ENCODE data around the gene DPP7.

Gene DPP7

DNA sequence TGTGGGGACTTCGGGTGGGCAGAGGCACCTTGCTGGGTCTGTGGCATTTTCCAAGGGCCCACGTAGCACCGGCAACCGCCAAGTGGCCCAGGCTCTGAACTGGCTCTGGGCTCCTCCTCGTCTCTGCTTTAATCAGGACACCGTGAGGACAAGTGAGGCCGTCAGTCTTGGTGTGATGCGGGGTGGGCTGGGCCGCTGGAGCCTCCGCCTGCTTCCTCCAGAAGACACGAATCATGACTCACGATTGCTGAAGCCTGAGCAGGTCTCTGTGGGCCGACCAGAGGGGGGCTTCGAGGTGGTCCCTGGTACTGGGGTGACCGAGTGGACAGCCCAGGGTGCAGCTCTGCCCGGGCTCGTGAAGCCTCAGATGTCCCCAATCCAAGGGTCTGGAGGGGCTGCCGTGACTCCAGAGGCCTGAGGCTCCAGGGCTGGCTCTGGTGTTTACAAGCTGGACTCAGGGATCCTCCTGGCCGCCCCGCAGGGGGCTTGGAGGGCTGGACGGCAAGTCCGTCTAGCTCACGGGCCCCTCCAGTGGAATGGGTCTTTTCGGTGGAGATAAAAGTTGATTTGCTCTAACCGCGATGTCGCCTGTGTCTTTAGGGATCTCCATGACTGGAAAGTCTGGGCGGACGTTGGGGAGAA lies 5.8 kb downstream of the DPP7 start:
- no peaks in the 10 kb centered on the region for H3K4me1 ChIP-seq (ENCODE audit: control insufficient read depth, insufficient read depth, low read length, poor library complexity, severe bottlenecking)
- no peak overlapping the region for H3K27ac ChIP-seq (ENCODE audit: low read depth, low read length, severe bottlenecking)
- 89 to 94% methylated on average over 29 of the region's 29 CpGs for WGBS, 2 experiments (ENCODE audit: insufficient coverage in 2 of 2)
- peaks cover 54% of the 10 kb centered on the region for H3K36me3 ChIP-seq (ENCODE audit: control insufficient read depth, insufficient read depth, low read length)
- H3K4me3 ChIP-seq (ENCODE audit: extremely low read depth, insufficient read depth, low read length, poor library complexity, severe bottlenecking), result no peak overlapping the region
- H3K9me3 ChIP-seq (ENCODE audit: control insufficient read depth, low read length), result no peaks in the 10 kb centered on the region

DNA sequence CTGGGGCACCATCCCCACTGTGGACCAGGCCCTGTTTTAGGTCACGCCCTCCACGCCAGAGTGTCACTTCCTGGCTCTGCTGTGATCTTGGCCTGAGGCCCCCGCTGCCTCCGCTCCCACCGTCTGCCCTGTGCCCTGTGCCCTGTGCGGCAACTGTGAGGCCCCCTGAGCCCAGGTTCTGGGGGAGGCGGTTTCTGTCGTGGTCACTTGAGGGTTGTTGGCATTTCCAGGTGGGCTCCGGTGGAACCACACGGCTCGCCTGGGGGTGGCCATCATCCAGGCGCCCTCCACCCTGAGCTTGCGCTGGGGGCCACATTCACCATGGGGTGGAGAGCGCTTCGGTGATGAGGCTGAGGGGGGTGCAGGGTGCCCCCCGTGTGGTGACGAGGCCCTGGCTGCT lies 6.6 kb downstream of the DPP7 start:
- no peak overlapping the region for H3K27ac ChIP-seq (ENCODE audit: low read depth, low read length, severe bottlenecking)
- peaks cover 2% of the 10 kb centered on the region for H3K9me3 ChIP-seq (ENCODE audit: control insufficient read depth, low read length)
- peaks cover 62% of the 10 kb centered on the region for H3K36me3 ChIP-seq (ENCODE audit: control insufficient read depth, insufficient read depth, low read length)
- no peak overlapping the region for H3K4me3 ChIP-seq (ENCODE audit: extremely low read depth, insufficient read depth, low read length, poor library complexity, severe bottlenecking)
- no peaks in the 10 kb centered on the region for H3K4me1 ChIP-seq (ENCODE audit: control insufficient read depth, insufficient read depth, low read length, poor library complexity, severe bottlenecking)
- WGBS, 2 experiments (ENCODE audit: insufficient coverage in 2 of 2), result 92 to 96% methylated on average over 12 to 15 of the region's 17 CpGs

DNA sequence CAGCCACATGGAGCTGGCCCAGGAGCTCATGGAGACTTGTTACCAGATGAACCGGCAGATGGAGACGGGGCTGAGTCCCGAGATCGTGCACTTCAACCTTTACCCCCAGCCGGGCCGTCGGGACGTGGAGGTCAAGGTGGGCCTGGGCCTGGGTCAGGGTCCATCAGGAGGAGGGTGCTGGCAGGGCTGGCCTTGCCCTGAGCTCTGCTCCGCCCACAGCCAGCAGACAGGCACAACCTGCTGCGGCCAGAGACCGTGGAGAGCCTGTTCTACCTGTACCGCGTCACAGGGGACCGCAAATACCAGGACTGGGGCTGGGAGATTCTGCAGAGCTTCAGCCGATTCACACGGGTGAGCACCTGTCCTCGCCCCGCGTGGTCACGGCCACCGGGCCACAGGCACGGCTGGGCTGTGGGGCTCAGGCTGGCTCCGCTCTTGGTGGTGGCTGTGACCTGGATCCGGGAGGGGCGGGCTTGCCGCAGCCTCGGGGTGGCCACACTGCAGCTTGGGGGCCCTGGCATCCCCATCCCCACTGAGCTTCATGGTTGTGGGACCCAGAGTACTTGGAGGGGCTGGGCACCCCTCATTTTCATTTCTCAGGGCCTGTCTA lies 7.1 kb downstream of the DPP7 start:
- 95 to 96% methylated on average over 23 to 24 of the region's 27 CpGs for WGBS, 2 experiments (ENCODE audit: insufficient coverage in 2 of 2)

DNA sequence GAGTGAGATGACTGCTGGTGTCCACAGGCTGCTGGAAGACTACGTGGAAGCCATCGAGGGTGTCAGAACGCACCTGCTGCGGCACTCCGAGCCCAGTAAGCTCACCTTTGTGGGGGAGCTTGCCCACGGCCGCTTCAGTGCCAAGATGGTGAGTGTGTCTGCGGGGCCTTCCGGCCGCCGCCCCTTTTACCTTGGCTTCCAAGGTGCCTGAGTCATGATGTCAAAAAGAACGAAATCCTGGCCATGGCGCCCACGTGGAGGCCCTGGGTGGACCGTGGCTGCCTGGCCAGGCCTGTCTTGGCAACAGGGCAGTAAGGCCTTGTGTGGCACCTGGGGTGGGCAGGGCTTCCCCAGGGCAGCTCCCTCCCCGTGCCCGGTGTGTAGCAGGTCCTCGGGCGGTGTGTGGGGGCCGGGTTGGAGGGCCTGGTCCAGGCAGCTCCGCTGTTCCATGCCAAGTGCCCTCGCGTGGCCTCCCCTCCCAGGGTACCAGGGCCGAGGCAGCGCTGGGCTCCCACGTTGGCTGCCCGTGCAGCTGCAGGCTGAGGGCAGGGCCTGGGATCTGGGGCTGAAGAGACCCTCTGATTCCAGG lies 7.8 kb downstream of the DPP7 start:
- Histone ChIP-seq H3K9me3 (ENCODE audit: control insufficient read depth, low read length) (peaks cover 11% of the 10 kb centered on the region), H3K27ac (ENCODE audit: low read depth, low read length, severe bottlenecking) (no peak overlapping the region), H3K4me3 (ENCODE audit: extremely low read depth, insufficient read depth, low read length, poor library complexity, severe bottlenecking) (no peak overlapping the region), H3K36me3 (ENCODE audit: control insufficient read depth, insufficient read depth, low read length) (peaks cover 74% of the 10 kb centered on the region), H3K4me1 (ENCODE audit: control insufficient read depth, insufficient read depth, low read length, poor library complexity, severe bottlenecking) (no peaks in the 10 kb centered on the region)
- 94 to 95% methylated on average over 27 of the region's 27 CpGs for WGBS, 2 experiments (ENCODE audit: insufficient coverage in 2 of 2)

More for the DNA sequence above, 7.1 kb downstream of the DPP7 start:
- Histone ChIP-seq H3K9me3 (ENCODE audit: control insufficient read depth, low read length) (peaks cover 7% of the 10 kb centered on the region), H3K27ac (ENCODE audit: low read depth, low read length, severe bottlenecking) (no peak overlapping the region), H3K4me1 (ENCODE audit: control insufficient read depth, insufficient read depth, low read length, poor library complexity, severe bottlenecking) (no peaks in the 10 kb centered on the region), H3K36me3 (ENCODE audit: control insufficient read depth, insufficient read depth, low read length) (peaks cover 68% of the 10 kb centered on the region), H3K4me3 (ENCODE audit: extremely low read depth, insufficient read depth, low read length, poor library complexity, severe bottlenecking) (no peak overlapping the region)

DNA sequence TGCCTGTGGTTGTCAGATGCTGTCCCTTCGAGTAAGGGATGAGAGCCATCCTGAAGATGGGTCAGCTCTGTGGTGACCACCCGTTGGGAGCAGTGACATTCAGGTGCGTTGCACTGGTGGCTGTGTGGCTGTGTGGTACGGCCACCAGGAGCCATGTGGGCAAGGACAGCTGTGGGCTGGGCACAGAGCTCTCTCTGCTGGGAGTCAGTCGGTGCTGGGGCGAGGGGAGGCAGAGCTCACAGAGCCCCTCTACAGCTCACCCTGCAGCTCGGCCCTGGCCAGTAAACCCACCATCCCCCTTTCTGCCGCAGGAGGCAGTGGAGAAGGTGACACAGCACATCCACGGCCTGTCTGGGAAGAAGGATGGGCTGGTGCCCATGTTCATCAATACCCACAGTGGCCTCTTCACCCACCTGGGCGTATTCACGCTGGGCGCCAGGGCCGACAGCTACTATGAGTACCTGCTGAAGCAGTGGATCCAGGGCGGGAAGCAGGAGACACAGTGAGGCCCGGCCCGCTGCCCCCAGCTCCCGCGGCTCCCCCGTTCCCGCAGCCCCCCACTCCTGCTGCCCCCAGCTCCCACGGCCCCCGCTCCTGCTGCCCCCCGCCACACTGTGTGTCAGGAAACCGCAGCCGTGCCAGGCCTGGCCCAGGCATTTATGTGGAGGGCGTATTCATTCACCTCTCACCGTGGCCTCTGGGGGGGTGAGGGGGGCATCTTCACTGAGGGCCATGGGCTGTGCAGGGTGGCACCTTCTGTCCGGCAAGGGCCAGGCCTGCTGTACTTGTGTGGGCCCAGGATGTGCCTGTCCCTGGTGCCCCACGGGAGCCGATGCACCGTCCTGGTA lies 8.5 kb downstream of the DPP7 start:
- 95 to 97% methylated on average over 18 to 21 of the region's 31 CpGs for WGBS, 2 experiments (ENCODE audit: insufficient coverage in 2 of 2)
- no peak overlapping the region for H3K4me3 ChIP-seq (ENCODE audit: extremely low read depth, insufficient read depth, low read length, poor library complexity, severe bottlenecking)
- H3K27ac ChIP-seq (ENCODE audit: low read depth, low read length, severe bottlenecking), result no peak overlapping the region
- H3K4me1 ChIP-seq (ENCODE audit: control insufficient read depth, insufficient read depth, low read length, poor library complexity, severe bottlenecking), result no peaks in the 10 kb centered on the region
- H3K9me3 ChIP-seq (ENCODE audit: control insufficient read depth, low read length), result peaks cover 15% of the 10 kb centered on the region
- peaks cover 81% of the 10 kb centered on the region for H3K36me3 ChIP-seq (ENCODE audit: control insufficient read depth, insufficient read depth, low read length)

DNA sequence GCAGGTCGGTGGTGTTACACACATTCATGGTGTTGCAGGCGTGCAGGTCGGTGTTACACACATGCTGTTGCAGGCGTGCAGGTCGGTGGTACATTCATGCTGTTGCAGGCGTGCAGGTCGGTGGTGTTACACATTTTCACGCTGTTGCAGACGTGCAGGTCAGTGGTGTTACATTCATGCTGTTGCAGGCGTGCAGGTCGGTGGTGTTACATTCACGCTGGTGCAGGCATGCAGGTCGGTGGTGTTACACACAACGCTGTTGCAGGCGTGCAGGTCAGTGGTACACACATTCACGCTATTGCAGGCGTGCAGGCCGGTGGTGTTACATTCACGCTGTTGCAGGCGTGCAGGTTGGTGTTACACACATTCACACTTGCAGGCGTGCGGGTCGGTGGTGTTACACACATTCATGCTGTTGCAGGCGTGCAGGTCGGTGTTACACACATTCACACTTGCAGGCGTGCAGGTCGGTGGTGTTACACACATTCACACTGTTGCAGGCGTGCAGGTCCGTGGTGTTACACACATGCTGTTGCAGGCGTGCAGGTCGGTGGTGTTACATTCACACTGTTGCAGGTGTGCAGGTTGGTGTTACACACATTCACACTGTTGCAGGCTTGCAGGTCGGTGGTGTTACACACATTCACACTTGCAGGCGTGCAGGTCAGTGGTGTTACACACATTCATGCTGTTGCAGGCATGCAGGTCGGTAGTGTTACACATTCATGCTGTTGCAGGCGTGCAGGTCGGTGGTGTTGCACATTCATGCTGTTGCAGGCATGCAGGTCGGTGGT lies 11.1 kb downstream of the DPP7 start:
- Histone ChIP-seq H3K27ac (ENCODE audit: low read depth, low read length, severe bottlenecking) (no peak overlapping the region), H3K9me3 (ENCODE audit: control insufficient read depth, low read length) (peaks cover 15% of the 10 kb centered on the region), H3K36me3 (ENCODE audit: control insufficient read depth, insufficient read depth, low read length) (peaks cover 84% of the 10 kb centered on the region), H3K4me1 (ENCODE audit: control insufficient read depth, insufficient read depth, low read length, poor library complexity, severe bottlenecking) (no peaks in the 10 kb centered on the region), H3K4me3 (ENCODE audit: extremely low read depth, insufficient read depth, low read length, poor library complexity, severe bottlenecking) (no peak overlapping the region)
- 92 to 94% methylated on average over 37 of the region's 37 CpGs for WGBS, 2 experiments (ENCODE audit: insufficient coverage in 2 of 2)

DNA sequence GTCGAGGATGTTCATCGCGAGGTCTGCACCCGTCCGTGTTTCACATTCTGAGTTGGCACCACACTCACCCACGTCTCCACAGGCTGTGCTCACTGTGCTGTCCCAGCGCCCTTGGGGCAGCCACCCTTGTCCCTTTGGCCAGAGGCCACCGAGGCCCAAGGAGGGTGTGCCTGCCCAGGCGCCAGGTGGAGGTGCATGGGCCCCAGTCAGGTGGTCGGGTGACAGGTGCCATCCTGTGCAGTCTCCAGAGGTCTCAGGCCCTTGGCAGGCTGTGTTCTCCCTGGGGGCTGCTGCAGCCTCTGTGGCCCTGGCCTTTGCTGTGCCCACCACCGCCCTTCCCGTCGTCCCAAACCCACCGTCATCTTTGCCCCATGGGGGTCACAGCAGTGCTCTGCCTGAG lies 15.3 kb downstream of the DPP7 start:
- Histone ChIP-seq H3K4me3 (ENCODE audit: extremely low read depth, insufficient read depth, low read length, poor library complexity, severe bottlenecking) (no peak overlapping the region), H3K36me3 (ENCODE audit: control insufficient read depth, insufficient read depth, low read length) (peaks cover 71% of the 10 kb centered on the region), H3K9me3 (ENCODE audit: control insufficient read depth, low read length) (peaks cover 15% of the 10 kb centered on the region), H3K4me1 (ENCODE audit: control insufficient read depth, insufficient read depth, low read length, poor library complexity, severe bottlenecking) (no peaks in the 10 kb centered on the region), H3K27ac (ENCODE audit: low read depth, low read length, severe bottlenecking) (no peak overlapping the region)
- 95 to 98% methylated on average over 14 of the region's 14 CpGs for WGBS, 2 experiments (ENCODE audit: insufficient coverage in 2 of 2)

DNA sequence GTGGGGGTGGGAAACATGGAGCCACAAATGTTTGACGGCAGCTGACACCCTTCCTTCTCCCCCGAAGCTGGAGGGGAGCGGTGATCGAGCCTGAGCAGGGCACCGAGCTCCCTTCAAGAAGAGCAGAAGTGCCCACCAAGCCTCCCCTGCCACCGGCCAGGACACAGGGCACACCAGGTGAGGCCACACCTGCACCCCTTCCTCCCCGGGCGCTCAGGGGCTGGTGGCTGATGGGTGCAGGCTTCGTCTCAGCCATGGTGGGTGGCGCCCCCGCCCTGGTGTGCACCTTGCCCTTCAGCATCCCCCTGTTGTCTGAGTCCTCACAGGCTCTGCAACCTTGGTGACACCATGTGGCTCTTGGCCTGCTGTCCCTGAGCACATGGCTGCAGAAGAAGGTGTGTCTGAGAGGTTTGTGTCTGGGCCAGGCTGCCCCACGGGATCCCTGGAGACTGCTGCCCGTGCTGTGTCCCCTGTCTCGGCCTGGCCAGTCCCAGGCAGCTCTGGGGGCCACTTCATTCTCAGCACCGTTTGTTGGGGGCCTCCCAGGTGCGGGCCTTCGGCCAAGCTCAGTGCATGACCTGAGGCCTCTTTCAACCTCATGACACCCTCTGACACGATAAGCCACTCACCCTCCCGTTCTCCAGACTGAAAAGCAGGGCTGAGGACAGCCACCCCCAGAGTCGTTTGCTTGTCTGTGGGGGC lies 16.6 kb downstream of the DPP7 start:
- no peaks in the 10 kb centered on the region for H3K4me1 ChIP-seq (ENCODE audit: control insufficient read depth, insufficient read depth, low read length, poor library complexity, severe bottlenecking)
- peaks cover 12% of the 10 kb centered on the region for H3K9me3 ChIP-seq (ENCODE audit: control insufficient read depth, low read length)
- H3K36me3 ChIP-seq (ENCODE audit: control insufficient read depth, insufficient read depth, low read length), result peaks cover 62% of the 10 kb centered on the region
- H3K4me3 ChIP-seq (ENCODE audit: extremely low read depth, insufficient read depth, low read length, poor library complexity, severe bottlenecking), result no peak overlapping the region
- no peak overlapping the region for H3K27ac ChIP-seq (ENCODE audit: low read depth, low read length, severe bottlenecking)
- 92 to 94% methylated on average over 15 to 20 of the region's 20 CpGs for WGBS, 2 experiments (ENCODE audit: insufficient coverage in 2 of 2)

DNA sequence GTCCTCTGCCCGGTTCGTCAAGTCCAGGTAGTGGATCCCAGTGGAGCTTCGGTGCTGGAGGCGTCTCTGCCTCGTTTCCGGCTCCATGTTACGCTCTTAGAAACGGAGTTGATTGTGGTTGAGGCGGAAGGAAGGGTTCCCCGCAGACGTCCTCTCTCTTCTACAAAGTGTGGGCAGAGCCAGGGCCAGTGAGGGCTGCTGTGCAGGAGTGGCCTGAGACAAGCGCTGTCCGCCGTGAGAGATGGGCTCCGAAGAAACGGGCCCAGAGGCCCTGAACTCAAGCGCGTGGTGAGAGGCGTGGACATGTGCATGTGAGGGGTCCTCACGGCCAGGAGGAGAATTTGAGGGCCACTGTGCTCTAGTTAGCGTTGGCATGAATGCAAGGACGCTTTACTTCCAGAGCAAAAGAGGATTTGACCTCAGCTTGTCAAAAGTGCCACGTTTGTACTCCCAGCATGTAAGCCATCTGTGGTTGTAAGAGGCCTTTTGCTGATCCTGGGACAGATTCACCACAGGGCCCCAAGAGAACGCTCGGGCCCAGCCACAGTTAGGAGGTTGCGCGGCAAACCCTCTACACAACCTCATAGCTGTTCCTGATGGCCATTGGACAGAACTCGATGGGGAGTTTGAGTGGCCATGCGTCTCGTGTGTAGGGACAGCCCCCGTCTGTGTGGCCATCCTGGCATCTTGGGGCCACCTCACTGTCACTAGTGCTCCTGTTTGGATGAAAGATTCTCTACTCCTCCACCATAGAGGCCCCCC lies 17.6 kb downstream of the DPP7 start:
- peaks cover 61% of the 10 kb centered on the region for H3K36me3 ChIP-seq (ENCODE audit: control insufficient read depth, insufficient read depth, low read length)
- 96 to 97% methylated on average over 27 to 28 of the region's 31 CpGs for WGBS, 2 experiments (ENCODE audit: insufficient coverage in 2 of 2)
- H3K4me1 ChIP-seq (ENCODE audit: control insufficient read depth, insufficient read depth, low read length, poor library complexity, severe bottlenecking), result no peaks in the 10 kb centered on the region
- peaks cover 6% of the 10 kb centered on the region for H3K9me3 ChIP-seq (ENCODE audit: control insufficient read depth, low read length)
- H3K27ac ChIP-seq (ENCODE audit: low read depth, low read length, severe bottlenecking), result no peak overlapping the region
- no peak overlapping the region for H3K4me3 ChIP-seq (ENCODE audit: extremely low read depth, insufficient read depth, low read length, poor library complexity, severe bottlenecking)
